ENCODE measurements around the gene LRRC10B.
"Not testable (repeated sequence)": the region's sequence is repeated elsewhere in the genome, so short reads cannot be mapped to it uniquely, and the experiment has no call there.

The LRRC10B gene

DNA sequence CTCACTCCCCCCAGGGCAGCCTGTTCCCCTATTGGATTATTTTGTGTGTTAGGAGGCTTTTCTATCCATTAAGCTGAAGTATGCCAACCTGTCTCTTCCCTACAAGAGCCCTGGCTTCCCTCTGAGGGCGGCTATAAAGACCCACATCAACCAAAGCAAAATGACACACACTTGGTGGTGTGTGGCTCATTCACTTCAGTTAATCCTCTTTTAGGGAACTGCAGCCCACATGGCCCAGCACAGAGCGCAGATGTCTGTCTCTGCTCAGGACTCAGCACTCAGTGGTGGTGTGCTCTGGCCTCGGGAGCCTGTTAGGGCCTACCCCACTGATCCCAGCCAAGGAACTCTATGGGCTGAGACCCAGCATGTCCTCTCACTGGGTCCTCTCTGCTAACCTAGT, 32.2 kb upstream of the LRRC10B start:
- no peaks in the 10 kb centered on the region for H3K79me2 ChIP-seq (ENCODE audit: control insufficient read depth, insufficient read depth, low read length, unreplicated experiment)
- H3K27ac ChIP-seq (ENCODE audit: low read depth, low read length), result no peak overlapping the region
- no peak overlapping the region for H3K4me3 ChIP-seq (ENCODE audit: low read depth, low read length)
- H2AFZ ChIP-seq (ENCODE audit: low read length, unreplicated experiment), result no peak overlapping the region
- H3K36me3 ChIP-seq (ENCODE audit: insufficient read depth, low read length), result no peaks in the 10 kb centered on the region
- peaks cover 32% of the 10 kb centered on the region for H3K4me1 ChIP-seq (ENCODE audit: control insufficient read depth, insufficient read depth, low read length, unreplicated experiment)
- H3K27me3 ChIP-seq (ENCODE audit: insufficient read depth, low read length), result no peaks in the 10 kb centered on the region

- Histone ChIP-seq H2AFZ (ENCODE audit: low read length, unreplicated experiment) (no peak overlapping the region), H3K4me1 (ENCODE audit: control insufficient read depth, insufficient read depth, low read length, unreplicated experiment) (peaks cover 27% of the 10 kb centered on the region), H3K4me3 (ENCODE audit: low read depth, low read length) (no peak overlapping the region), H3K27ac (ENCODE audit: low read depth, low read length) (no peak overlapping the region), H3K36me3 (ENCODE audit: insufficient read depth, low read length) (no peaks in the 10 kb centered on the region), H3K79me2 (ENCODE audit: control insufficient read depth, insufficient read depth, low read length, unreplicated experiment) (no peaks in the 10 kb centered on the region), H3K27me3 (ENCODE audit: insufficient read depth, low read length) (no peaks in the 10 kb centered on the region)
These were observed 31.4 kb upstream of the LRRC10B start for GRCh38 chr11:61477126-61477525.

DNA sequence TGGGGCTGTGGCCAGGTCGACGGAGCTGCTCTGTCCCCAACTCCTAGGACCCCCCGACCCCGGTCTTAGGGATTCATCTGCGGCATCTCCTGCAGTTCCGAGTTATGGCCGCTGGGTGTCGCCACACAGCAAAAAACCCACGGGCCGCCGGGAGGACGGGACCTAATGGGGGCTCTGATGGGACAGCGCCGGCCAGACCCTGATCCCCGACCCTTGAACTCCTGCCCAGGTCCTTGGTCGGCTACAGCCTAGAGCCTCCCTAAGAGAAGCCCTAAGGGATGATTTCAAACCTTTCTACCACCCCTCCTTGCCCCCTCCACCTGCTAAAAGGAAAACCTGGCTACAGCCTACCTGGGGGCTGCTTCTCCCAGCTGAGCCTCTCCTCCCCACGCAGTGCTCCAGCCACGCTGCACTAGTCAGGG, 30.8 kb upstream of the LRRC10B start:
- no peaks in the 10 kb centered on the region for H3K36me3 ChIP-seq (ENCODE audit: insufficient read depth, low read length)
- H3K4me1 ChIP-seq (ENCODE audit: control insufficient read depth, insufficient read depth, low read length, unreplicated experiment), result peaks cover 21% of the 10 kb centered on the region
- no peaks in the 10 kb centered on the region for H3K79me2 ChIP-seq (ENCODE audit: control insufficient read depth, insufficient read depth, low read length, unreplicated experiment)
- H3K4me3 ChIP-seq (ENCODE audit: low read depth, low read length), result no peak overlapping the region
- no peak overlapping the region for H3K27ac ChIP-seq (ENCODE audit: low read depth, low read length)
- no peaks in the 10 kb centered on the region for H3K27me3 ChIP-seq (ENCODE audit: insufficient read depth, low read length)
- no peak overlapping the region for H2AFZ ChIP-seq (ENCODE audit: low read length, unreplicated experiment)

- not testable (repeated sequence) for H3K4me3 ChIP-seq (ENCODE audit: low read depth, low read length); H3K27ac ChIP-seq (ENCODE audit: low read depth, low read length); H2AFZ ChIP-seq (ENCODE audit: low read length, unreplicated experiment); H3K36me3 ChIP-seq (ENCODE audit: insufficient read depth, low read length); H3K27me3 ChIP-seq (ENCODE audit: insufficient read depth, low read length); H3K79me2 ChIP-seq (ENCODE audit: control insufficient read depth, insufficient read depth, low read length, unreplicated experiment); H3K4me1 ChIP-seq (ENCODE audit: control insufficient read depth, insufficient read depth, low read length, unreplicated experiment)
These were observed 29.0 kb upstream of the LRRC10B start for GRCh38 chr11:61479360-61480058.

DNA sequence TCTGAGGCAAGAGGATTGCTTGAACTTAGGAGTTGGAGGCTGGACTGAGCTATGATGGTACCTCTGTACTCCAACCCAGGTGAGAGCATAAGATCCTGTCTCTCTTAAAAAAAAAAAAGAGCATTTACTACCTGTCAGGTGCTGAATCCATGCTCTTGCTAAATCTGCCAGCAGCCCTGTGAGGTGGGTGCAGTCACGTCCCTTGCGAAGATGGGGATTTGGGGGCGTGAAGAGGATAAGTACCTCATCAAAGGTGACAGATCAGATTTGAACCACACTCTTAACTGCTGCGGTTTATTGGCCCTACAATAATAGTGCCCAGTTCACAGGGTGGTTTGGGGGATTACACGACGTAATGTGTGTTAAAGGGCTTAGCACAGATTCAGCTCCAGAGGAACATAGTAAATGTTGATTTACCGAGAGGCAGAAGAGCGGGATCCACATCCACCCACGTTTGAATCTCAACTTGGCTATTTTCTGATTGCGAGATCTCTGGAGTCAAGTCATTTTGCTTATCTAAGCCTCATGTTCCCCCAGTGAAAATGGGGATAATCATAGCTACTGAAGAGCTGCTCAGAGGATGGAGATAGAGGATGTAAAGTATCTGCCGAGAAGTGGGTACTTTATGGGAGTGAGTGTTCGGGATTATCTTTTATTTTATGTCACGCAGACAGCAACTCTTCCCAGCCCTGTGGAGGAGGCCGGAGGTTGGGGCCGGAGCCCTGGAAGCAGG, 28.1 kb upstream of the LRRC10B start:
- Histone ChIP-seq H3K79me2 (ENCODE audit: control insufficient read depth, insufficient read depth, low read length, unreplicated experiment) (no peaks in the 10 kb centered on the region), H3K4me1 (ENCODE audit: control insufficient read depth, insufficient read depth, low read length, unreplicated experiment) (no peaks in the 10 kb centered on the region), H3K27ac (ENCODE audit: low read depth, low read length) (no peak overlapping the region), H3K27me3 (ENCODE audit: insufficient read depth, low read length) (no peaks in the 10 kb centered on the region), H3K4me3 (ENCODE audit: low read depth, low read length) (no peak overlapping the region), H3K36me3 (ENCODE audit: insufficient read depth, low read length) (no peaks in the 10 kb centered on the region), H2AFZ (ENCODE audit: low read length, unreplicated experiment) (no peak overlapping the region)

GRCh38 chr11:61480994-61481335, 27.6 kb upstream of the LRRC10B start:
- H3K27ac ChIP-seq (ENCODE audit: low read depth, low read length), result no peak overlapping the region
- H3K4me3 ChIP-seq (ENCODE audit: low read depth, low read length), result no peak overlapping the region
- H2AFZ ChIP-seq (ENCODE audit: low read length, unreplicated experiment), result no peak overlapping the region
- no peaks in the 10 kb centered on the region for H3K36me3 ChIP-seq (ENCODE audit: insufficient read depth, low read length)
- H3K27me3 ChIP-seq (ENCODE audit: insufficient read depth, low read length), result no peaks in the 10 kb centered on the region
- no peaks in the 10 kb centered on the region for H3K79me2 ChIP-seq (ENCODE audit: control insufficient read depth, insufficient read depth, low read length, unreplicated experiment)
- no peaks in the 10 kb centered on the region for H3K4me1 ChIP-seq (ENCODE audit: control insufficient read depth, insufficient read depth, low read length, unreplicated experiment)

DNA sequence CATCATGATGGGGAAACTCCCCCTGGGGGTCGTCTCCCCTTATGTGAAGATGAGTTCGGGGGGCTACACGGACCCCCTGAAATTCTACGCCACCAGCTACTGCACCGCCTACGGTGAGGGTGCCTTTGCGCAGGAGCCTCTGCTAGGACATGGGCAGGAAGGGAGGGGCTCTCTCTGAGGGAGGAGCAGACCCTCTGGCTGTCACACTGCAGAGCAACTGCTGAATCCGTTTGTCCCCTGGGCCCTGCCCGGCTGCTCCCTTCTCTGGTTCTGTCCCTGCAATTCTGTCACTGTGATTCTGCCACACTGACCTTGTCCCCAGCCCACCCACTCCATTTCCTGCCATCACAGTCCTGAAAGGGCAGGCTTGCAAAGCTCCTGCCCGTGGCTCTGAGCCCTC, 26.7 kb upstream of the LRRC10B start:
- no peaks in the 10 kb centered on the region for H3K36me3 ChIP-seq (ENCODE audit: insufficient read depth, low read length)
- H3K27me3 ChIP-seq (ENCODE audit: insufficient read depth, low read length), result no peaks in the 10 kb centered on the region
- no peak overlapping the region for H3K4me3 ChIP-seq (ENCODE audit: low read depth, low read length)
- H3K79me2 ChIP-seq (ENCODE audit: control insufficient read depth, insufficient read depth, low read length, unreplicated experiment), result no peaks in the 10 kb centered on the region
- no peak overlapping the region for H2AFZ ChIP-seq (ENCODE audit: low read length, unreplicated experiment)
- H3K27ac ChIP-seq (ENCODE audit: low read depth, low read length), result no peak overlapping the region
- H3K4me1 ChIP-seq (ENCODE audit: control insufficient read depth, insufficient read depth, low read length, unreplicated experiment), result no peaks in the 10 kb centered on the region

DNA sequence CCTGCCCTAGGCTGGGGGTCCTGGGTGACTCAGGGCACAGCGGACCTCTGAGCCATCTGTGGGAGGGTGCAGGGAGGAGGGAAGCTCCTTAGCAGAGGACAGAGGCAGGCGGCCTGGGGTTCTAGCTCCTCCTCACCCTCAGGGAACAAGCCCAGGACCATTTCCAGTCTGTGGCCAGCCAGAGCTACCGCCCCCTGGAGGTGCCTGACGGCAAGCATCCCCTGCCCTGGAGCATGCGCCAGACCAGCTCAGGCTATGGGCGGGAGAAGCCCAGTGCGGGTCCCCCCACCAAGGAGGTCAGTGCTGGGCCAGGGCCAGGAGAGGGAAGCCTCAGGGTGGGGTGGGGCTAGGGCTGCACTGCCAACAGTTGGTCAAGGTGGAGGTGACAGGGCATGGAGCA, 26.0 kb upstream of the LRRC10B start:
- H3K27me3 ChIP-seq (ENCODE audit: insufficient read depth, low read length), result no peaks in the 10 kb centered on the region
- no peaks in the 10 kb centered on the region for H3K36me3 ChIP-seq (ENCODE audit: insufficient read depth, low read length)
- no peak overlapping the region for H3K27ac ChIP-seq (ENCODE audit: low read depth, low read length)
- no peaks in the 10 kb centered on the region for H3K4me1 ChIP-seq (ENCODE audit: control insufficient read depth, insufficient read depth, low read length, unreplicated experiment)
- H2AFZ ChIP-seq (ENCODE audit: low read length, unreplicated experiment), result no peak overlapping the region
- H3K4me3 ChIP-seq (ENCODE audit: low read depth, low read length), result no peak overlapping the region
- no peaks in the 10 kb centered on the region for H3K79me2 ChIP-seq (ENCODE audit: control insufficient read depth, insufficient read depth, low read length, unreplicated experiment)

DNA sequence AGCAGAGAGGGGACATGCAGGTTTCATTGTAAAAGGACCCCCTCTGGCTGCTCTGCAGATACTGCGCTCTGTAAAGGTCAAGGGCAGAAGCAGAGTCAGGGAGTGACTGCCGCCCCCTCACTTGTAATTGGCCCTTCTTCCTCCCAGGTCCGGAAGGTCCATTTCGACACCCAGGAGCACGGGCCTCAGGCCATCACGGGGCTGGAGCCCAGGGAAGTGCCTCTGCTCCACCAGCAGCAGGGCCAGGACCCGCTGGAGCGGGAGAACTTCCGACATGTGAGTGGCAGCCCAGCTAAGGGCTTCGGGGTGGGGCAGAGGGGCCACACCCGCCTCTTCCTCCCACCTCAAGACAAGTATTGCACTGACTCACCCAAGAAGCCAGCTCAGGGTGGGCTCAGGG, 24.0 kb upstream of the LRRC10B start:
- Histone ChIP-seq H3K4me1 (ENCODE audit: control insufficient read depth, insufficient read depth, low read length, unreplicated experiment) (peaks cover 12% of the 10 kb centered on the region), H3K27ac (ENCODE audit: low read depth, low read length) (no peak overlapping the region), H3K79me2 (ENCODE audit: control insufficient read depth, insufficient read depth, low read length, unreplicated experiment) (no peaks in the 10 kb centered on the region), H3K4me3 (ENCODE audit: low read depth, low read length) (no peak overlapping the region), H3K36me3 (ENCODE audit: insufficient read depth, low read length) (no peaks in the 10 kb centered on the region), H2AFZ (ENCODE audit: low read length, unreplicated experiment) (no peak overlapping the region), H3K27me3 (ENCODE audit: insufficient read depth, low read length) (no peaks in the 10 kb centered on the region)

- H3K27ac ChIP-seq (ENCODE audit: low read depth, low read length), result no peak overlapping the region
- no peaks in the 10 kb centered on the region for H3K36me3 ChIP-seq (ENCODE audit: insufficient read depth, low read length)
- no peak overlapping the region for H2AFZ ChIP-seq (ENCODE audit: low read length, unreplicated experiment)
- H3K27me3 ChIP-seq (ENCODE audit: insufficient read depth, low read length), result no peaks in the 10 kb centered on the region
- H3K4me1 ChIP-seq (ENCODE audit: control insufficient read depth, insufficient read depth, low read length, unreplicated experiment), result peaks cover 17% of the 10 kb centered on the region
- H3K4me3 ChIP-seq (ENCODE audit: low read depth, low read length), result no peak overlapping the region
- no peaks in the 10 kb centered on the region for H3K79me2 ChIP-seq (ENCODE audit: control insufficient read depth, insufficient read depth, low read length, unreplicated experiment)
These were observed 23.5 kb upstream of the LRRC10B start for GRCh38 chr11:61485080-61485479.

DNA sequence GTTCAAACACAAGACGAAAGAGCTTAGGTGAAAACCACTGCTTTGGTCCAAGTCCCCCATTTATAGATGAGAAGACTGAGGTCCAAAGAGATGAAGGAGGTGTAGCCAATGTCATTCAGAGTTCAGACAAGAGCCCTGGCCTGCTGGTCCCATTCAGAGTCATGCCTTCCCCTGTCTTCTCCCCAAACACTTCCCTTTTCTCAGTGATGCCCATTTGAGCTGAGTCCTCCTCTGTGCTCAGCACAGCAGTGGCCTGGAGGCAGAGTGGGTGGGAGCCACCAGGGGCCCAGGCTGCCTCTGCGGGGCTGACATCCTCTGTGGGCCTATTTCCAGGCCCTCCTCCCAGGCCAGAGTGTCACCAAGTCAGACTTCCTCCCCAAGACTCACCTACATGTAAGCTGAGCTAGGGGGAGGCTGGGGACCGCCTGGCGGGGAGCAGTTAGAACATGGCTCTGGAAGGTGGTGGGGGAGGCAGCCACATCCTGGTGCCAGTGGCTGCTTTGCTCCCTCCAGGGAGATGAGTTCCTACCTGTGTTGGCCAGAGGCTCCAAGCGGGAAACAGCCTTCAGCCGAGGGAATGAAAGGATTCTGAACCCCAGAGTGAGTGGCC, 22.4 kb upstream of the LRRC10B start:
- Histone ChIP-seq H3K36me3 (ENCODE audit: insufficient read depth, low read length) (no peaks in the 10 kb centered on the region), H3K79me2 (ENCODE audit: control insufficient read depth, insufficient read depth, low read length, unreplicated experiment) (no peaks in the 10 kb centered on the region), H3K27ac (ENCODE audit: low read depth, low read length) (no peak overlapping the region), H3K4me3 (ENCODE audit: low read depth, low read length) (no peak overlapping the region), H2AFZ (ENCODE audit: low read length, unreplicated experiment) (no peak overlapping the region), H3K27me3 (ENCODE audit: insufficient read depth, low read length) (no peaks in the 10 kb centered on the region), H3K4me1 (ENCODE audit: control insufficient read depth, insufficient read depth, low read length, unreplicated experiment) (peaks cover 22% of the 10 kb centered on the region)
